IMR-90 (cell line): ENCODE measurements around the gene KLHDC9. TPM values are rescaled to one million over a fixed set of nuclear protein-coding genes. Genes with fewer than 3 reads are reported as not detected.

Experiments
- ATAC-seq: fragments of 200-7000 bp; cut with Tn5 transposase; 2 replicates; pipeline ENCODE4 v1.9.1; 2020; ENCODE audit warnings: low read depth, mild to moderate bottlenecking, moderate library complexity
- BruUV-seq: library from RNA; stranded (reverse); fragments of 400-500 nt; replicated peaks from 2 replicates; lab custom pipeline; 2021; lab: Mats Ljungman, UMichigan
- CTCF ChIA-PET: fragments of 300-600 bp; formaldehyde crosslinking; extraction: SDS; loops from one replicate; lab custom pipeline; 2021; ENCODE audit warnings: antibody characterized with exemption; lab: Yijun Ruan, JAX
- POLR2A ChIA-PET: fragments of 300-600 bp; sonication (Branson Sonifier 250); formaldehyde crosslinking; loops from one replicate; lab custom pipeline; 2022; ENCODE audit warnings: antibody characterized with exemption; ENCODE audit not compliant: unreplicated experiment; lab: Charles Lee
- DNase-seq: peaks from one replicate; pipeline ENCODE4 v3.0.0; 2013
- H2AFZ ChIP-seq: replicated peaks from 2 replicates; pipeline ENCODE3; 2013; ENCODE audit warnings: low read length, mild to moderate bottlenecking; ENCODE audit not compliant: poor library complexity
- H2AK5ac ChIP-seq: 2 replicates; pipeline ENCODE4 v1.6.1; 2013; ENCODE audit warnings: low read depth, low read length, inconsistent platforms
- H2AK9ac ChIP-seq: replicated peaks from 2 replicates; pipeline ENCODE3; 2013; ENCODE audit warnings: mild to moderate bottlenecking, low read depth, low read length, moderate library complexity; ENCODE audit not compliant: poor library complexity
- H2BK120ac ChIP-seq: 2 replicates; pipeline ENCODE4 v1.6.1; 2013; ENCODE audit warnings: low read depth, low read length, inconsistent platforms
- H2BK15ac ChIP-seq: 3 replicates; pipeline ENCODE4 v1.6.1; 2013; ENCODE audit warnings: low read depth, low read length, inconsistent platforms
- H2BK20ac ChIP-seq: 2 replicates; pipeline ENCODE4 v1.6.1; 2013; ENCODE audit warnings: low read depth, mild to moderate bottlenecking, inconsistent platforms, low read length, moderate library complexity
- H2BK5ac ChIP-seq: 2 replicates; pipeline ENCODE4 v1.6.1; 2013; ENCODE audit warnings: mild to moderate bottlenecking, low read depth, low read length, inconsistent platforms; ENCODE audit not compliant: poor library complexity, severe bottlenecking
- H3K14ac ChIP-seq: replicated peaks from 2 replicates; pipeline ENCODE4 v1.6.1; 2013; ENCODE audit warnings: low read depth, low read length, inconsistent platforms
- H3K18ac ChIP-seq: 2 replicates; pipeline ENCODE4 v1.6.1; 2013; ENCODE audit warnings: low read depth, low read length, control low read depth
- H3K23ac ChIP-seq: 2 replicates; pipeline ENCODE4 v1.6.1; 2013; ENCODE audit warnings: low read depth, low read length, inconsistent platforms
- H3K27ac ChIP-seq: 2 replicates; pipeline ENCODE4 v1.5.1; 2013; ENCODE audit warnings: mild to moderate bottlenecking, control low read depth, low read length; ENCODE audit not compliant: insufficient read depth
- H3K27me3 ChIP-seq: 2 replicates; pipeline ENCODE4 v1.6.1; 2013; ENCODE audit warnings: low read length; ENCODE audit not compliant: control insufficient read depth, insufficient read depth
- H3K36me3 ChIP-seq: 2 replicates; pipeline ENCODE4 v1.6.1; 2013; ENCODE audit warnings: low read length, mixed read lengths; ENCODE audit not compliant: control insufficient read depth, insufficient read depth
- H3K4ac ChIP-seq: 2 replicates; pipeline ENCODE4 v1.6.1; 2013; ENCODE audit warnings: low read depth, low read length, inconsistent platforms
- H3K4me1 ChIP-seq: 2 replicates; pipeline ENCODE4 v1.6.1; 2013; ENCODE audit warnings: low read length, mixed read lengths; ENCODE audit not compliant: control insufficient read depth, insufficient read depth
- H3K4me2 ChIP-seq: 2 replicates; pipeline ENCODE4 v1.6.1; 2013; ENCODE audit warnings: low read depth, mild to moderate bottlenecking, control low read depth, low read length, moderate library complexity
- H3K4me3 ChIP-seq: 2 replicates; pipeline ENCODE4 v1.5.1; 2013; ENCODE audit warnings: low read depth, mild to moderate bottlenecking, control low read depth, low read length, moderate library complexity; ENCODE audit not compliant: insufficient read depth
- H3K56ac ChIP-seq: 2 replicates; pipeline ENCODE4 v1.6.1; 2013; ENCODE audit warnings: low read length, inconsistent platforms; ENCODE audit not compliant: insufficient read depth; ENCODE audit errors: extremely low read depth
- H3K79me1 ChIP-seq, 2 experiments: 2 replicates each; pipeline ENCODE4 v1.6.1; 2013; ENCODE audit warnings: low read length in 2 of 2, inconsistent platforms in 1 of 2, low read depth in 1 of 2
- H3K9ac ChIP-seq: 2 replicates; pipeline ENCODE4 v1.6.1; 2013; ENCODE audit warnings: low read depth, low read length, control low read depth
- H3K9me1 ChIP-seq: 2 replicates; pipeline ENCODE4 v1.6.1; 2013; ENCODE audit warnings: low read length, inconsistent platforms; ENCODE audit not compliant: insufficient read depth
- H3K9me3 ChIP-seq: 2 replicates; pipeline ENCODE4 v1.6.1; 2013; ENCODE audit warnings: low read length; ENCODE audit not compliant: control insufficient read depth, insufficient read depth
- H4K20me1 ChIP-seq: 2 replicates; pipeline ENCODE4 v1.6.1; 2013; ENCODE audit warnings: low read length, inconsistent platforms; ENCODE audit not compliant: insufficient read depth
- H4K5ac ChIP-seq: 2 replicates; pipeline ENCODE4 v1.6.1; 2013; ENCODE audit warnings: mild to moderate bottlenecking, low read depth, low read length, control low read depth
- H4K8ac ChIP-seq, 2 experiments: 2 replicates each; pipeline ENCODE4 v1.6.1; 2013; ENCODE audit warnings: low read depth in 2 of 2, low read length in 2 of 2, control low read depth in 1 of 2, inconsistent platforms in 1 of 2
- H4K91ac ChIP-seq: 2 replicates; pipeline ENCODE4 v1.6.1; 2013; ENCODE audit warnings: low read depth, low read length, inconsistent platforms; ENCODE audit not compliant: insufficient read depth
- CHD1 ChIP-seq: IDR thresholded peaks from 2 replicates; pipeline ENCODE4 v1.6.1; 2012; ENCODE audit warnings: low read depth, low read length, improper control_type of control experiment
- MXI1 ChIP-seq: IDR thresholded peaks from 2 replicates; pipeline ENCODE4 v1.6.1; 2012; ENCODE audit warnings: low read depth, mild to moderate bottlenecking, low read length, moderate library complexity, borderline replicate concordance
- NFE2L2 ChIP-seq: fragments of 150-350 bp; IDR thresholded peaks from 2 replicates; pipeline ENCODE4 v1.6.1; 2016; ENCODE audit warnings: low read depth, mild to moderate bottlenecking, low read length
- RAD21 ChIP-seq: IDR thresholded peaks from 2 replicates; pipeline ENCODE4 v1.6.1; 2012; ENCODE audit warnings: low read length, improper control_type of control experiment
- RFX5 ChIP-seq: IDR thresholded peaks from 2 replicates; pipeline ENCODE4 v1.8.0; 2012; ENCODE audit warnings: low read depth, mild to moderate bottlenecking, low read length, moderate library complexity
- SMC3 ChIP-seq: fragments of 150-350 bp; IDR thresholded peaks from 2 replicates; pipeline ENCODE4 v1.6.1; 2016; ENCODE audit warnings: low read depth, mild to moderate bottlenecking, antibody characterized with exemption, low read length, moderate library complexity
- WGBS, 2 experiments: methylation state at CpG; one replicate each; pipeline versions ENCODE4 v1.1.5 to v1.1.7; 2013; ENCODE audit warnings: missing lambda C conversion rate in 2 of 2; ENCODE audit not compliant: insufficient read length in 1 of 2; ENCODE audit errors: extremely low coverage in 2 of 2; 5-methylcytosine and 5-hydroxymethylcytosine counted together
- dilution Hi-C: fragments of 300-500 bp; cut with HindIII; formaldehyde crosslinking; loops from one replicate; pipeline ENCODE4 v1.14.3; 2018; ENCODE audit warnings: low sequenced_read_pairs; ENCODE audit not compliant: unreplicated experiment
- in situ Hi-C: fragments of 300-500 bp; cut with MboI; formaldehyde crosslinking; loops from 3 replicates; pipeline ENCODE4 v1.14.3; 2019; ENCODE audit warnings: low sequenced_read_pairs, inconsistent platforms, mixed read lengths
- intact Hi-C: fragments of 100-400 bp; cut with micrococcal nuclease; formaldehyde crosslinking; loops from 2 replicates; pipeline ENCODE4 v1.10.0; 2022
- polyA plus RNA-seq, 3 experiments: library from polyadenylated mRNA; depleted of rRNA; stranded (reverse); fragments of >200 nt; gene quantifications; 2 replicates each; pipeline ENCODE4 v1.2.3, GENCODE V29; 2012; ENCODE audit warnings: low replicate concordance in 1 of 3
- total RNA-seq: library from RNA; depleted of rRNA; stranded (reverse); fragments of >200 nt; gene quantifications from 2 replicates; pipeline ENCODE4 v1.2.3, GENCODE V29; 2012
- TF ChIP-seq, protein P1 (sequence below): conservative IDR thresholded peaks from 2 replicates; pipeline ENCODE4 v1.5.1; 2012; ENCODE audit warnings: mild to moderate bottlenecking, low read depth, low read length, improper control_type of control experiment

Gene KLHDC9
- total and polyA plus RNA-seq, 2 of the 4 experiments (the other 2 are of a cell fraction), result 0.18 to 0.70 TPM

GRCh38 chr1:161119092-161119903 lies 21.1 kb downstream of the KLHDC9 start:
- POLR2A ChIA-PET, result no interaction called here
- H3K18ac ChIP-seq, result no peak overlapping the region

More at GRCh38 chr1:161119092-161119903, 21.1 kb downstream of the KLHDC9 start:
- Histone ChIP-seq H3K4ac (peak overlapping the region; percentile 68; the same call in 1 of the 2 replicates), H2AK5ac (peak overlapping the region; percentile 84; the same call in 1 of the 2 replicates), H2BK20ac (no peak overlapping the region), H2BK5ac (peak overlapping the region; percentile 54), H3K23ac (peak overlapping the region; percentile 77; the same call in 1 of the 2 replicates), H4K8ac (peak overlapping the region; percentile 34 to 84; a peak in 3 of 4 replicates), H3K27ac (peak overlapping the region; percentile 82; the same call in 1 of the 2 replicates), H3K9me1 (peaks cover 25% of the 10 kb centered on the region), H4K91ac (no peak overlapping the region), H2BK120ac (no peak overlapping the region), H3K4me2 (peak overlapping the region; percentile 88), H2AK9ac (peak overlapping the region; percentile 10), H2AFZ (no peak overlapping the region), H4K20me1 (peaks cover 35% of the 10 kb centered on the region), H3K27me3 (no peaks in the 10 kb centered on the region), H3K79me1 (peaks cover 31 to 79% of the 10 kb centered on the region in 2 experiments), H4K5ac (no peak overlapping the region), H3K4me1 (peaks cover 16% of the 10 kb centered on the region), H3K9ac (peak overlapping the region; percentile 74), H3K4me3 (0 out of 2 replicates have a peak overlapping the region, but pooled peaks have one; percentile 87), H3K36me3 (peaks cover 45% of the 10 kb centered on the region), H3K14ac (no peak overlapping the region), H3K9me3 (no peaks in the 10 kb centered on the region), H2BK15ac (no peak overlapping the region), H3K56ac (0 out of 2 replicates have a peak overlapping the region, but pooled peaks have one; percentile 73)
- TSS peak; percentile 41 for BruUV-seq
- peak; percentile 35 for ATAC-seq
- WGBS, 2 experiments, result 60% methylated on average over 4 of the region's 10 CpGs; no CpG with 5 or more reads in 1 of the 2 experiments
- no peak for TF ChIP-seq RFX5
- TF ChIP-seq, protein P1, sequence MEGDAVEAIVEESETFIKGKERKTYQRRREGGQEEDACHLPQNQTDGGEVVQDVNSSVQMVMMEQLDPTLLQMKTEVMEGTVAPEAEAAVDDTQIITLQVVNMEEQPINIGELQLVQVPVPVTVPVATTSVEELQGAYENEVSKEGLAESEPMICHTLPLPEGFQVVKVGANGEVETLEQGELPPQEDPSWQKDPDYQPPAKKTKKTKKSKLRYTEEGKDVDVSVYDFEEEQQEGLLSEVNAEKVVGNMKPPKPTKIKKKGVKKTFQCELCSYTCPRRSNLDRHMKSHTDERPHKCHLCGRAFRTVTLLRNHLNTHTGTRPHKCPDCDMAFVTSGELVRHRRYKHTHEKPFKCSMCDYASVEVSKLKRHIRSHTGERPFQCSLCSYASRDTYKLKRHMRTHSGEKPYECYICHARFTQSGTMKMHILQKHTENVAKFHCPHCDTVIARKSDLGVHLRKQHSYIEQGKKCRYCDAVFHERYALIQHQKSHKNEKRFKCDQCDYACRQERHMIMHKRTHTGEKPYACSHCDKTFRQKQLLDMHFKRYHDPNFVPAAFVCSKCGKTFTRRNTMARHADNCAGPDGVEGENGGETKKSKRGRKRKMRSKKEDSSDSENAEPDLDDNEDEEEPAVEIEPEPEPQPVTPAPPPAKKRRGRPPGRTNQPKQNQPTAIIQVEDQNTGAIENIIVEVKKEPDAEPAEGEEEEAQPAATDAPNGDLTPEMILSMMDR, result peak; percentile 52
- no peak for TF ChIP-seq MXI1
- TF ChIP-seq SMC3, result no peak
- TF ChIP-seq RAD21, result peak; percentile 29; the same call in 1 of the 2 replicates
- TF ChIP-seq CHD1, result no peak
- no peak for TF ChIP-seq NFE2L2
- in situ Hi-C loops (no loop called here), dilution Hi-C loops (no loop called here), intact Hi-C loops (no loop called here)
- CTCF ChIA-PET, result no interaction called here
- DNase-seq, result peak; percentile 75
